Natural killer cell (primary cell): Measurements from ENCODE around the gene ADO. TPM values are rescaled to one million over a fixed set of nuclear protein-coding genes. Genes with fewer than 3 reads are reported as not detected.

Experiments
- ATAC-seq, 3 donors: fragments of 150-1000 bp in 2 of 3; fragments of 200-7000 bp in 1 of 3; cut with Tn5 transposase; 1 replicate in 1 of 3; 2 replicates in 2 of 3; pipeline ENCODE4 v1.10.0; 2021; ENCODE audit warnings: mild to moderate bottlenecking in 2 of 3, moderate library complexity in 2 of 3
- DNase-seq, 2 donors: peaks; one replicate each; pipeline versions ENCODE4 v3.0.0 to v3.0.0-alpha.2; 2013 to 2021; ENCODE audit warnings: mixed read lengths in 1 of 2
- H3K27ac ChIP-seq: one replicate; pipeline ENCODE4 v1.5.1; 2013; ENCODE audit warnings: mild to moderate bottlenecking, low read length
- H3K27me3 ChIP-seq: one replicate; pipeline ENCODE4 v1.6.1; 2013; ENCODE audit warnings: low read length; ENCODE audit not compliant: control insufficient read depth, insufficient read depth
- H3K36me3 ChIP-seq: one replicate; pipeline ENCODE4 v1.6.1; 2013; ENCODE audit warnings: low read length; ENCODE audit not compliant: control insufficient read depth, insufficient read depth
- H3K4me1 ChIP-seq: one replicate; pipeline ENCODE4 v1.6.1; 2013; ENCODE audit warnings: low read length; ENCODE audit not compliant: control insufficient read depth, insufficient read depth
- H3K4me3 ChIP-seq: one replicate; pipeline ENCODE4 v1.5.1; 2013; ENCODE audit warnings: low read length
- H3K9me3 ChIP-seq: one replicate; pipeline ENCODE4 v1.6.1; 2013; ENCODE audit warnings: low read length; ENCODE audit not compliant: control insufficient read depth, insufficient read depth
- H3K27ac Mint-ChIP-seq, 2 donors: one replicate each; pipeline ENCODE4 v1.8.0; 2022; ENCODE audit warnings: mild to moderate bottlenecking in 2 of 2, mixed read lengths in 2 of 2, moderate library complexity in 1 of 2
- H3K27me3 Mint-ChIP-seq, 2 donors: one replicate each; pipeline ENCODE4 v1.8.0; 2022; ENCODE audit warnings: low read depth in 2 of 2, mixed read lengths in 2 of 2
- H3K36me3 Mint-ChIP-seq: one replicate; pipeline ENCODE4 v1.8.0; 2022; ENCODE audit warnings: mixed read lengths
- H3K4me1 Mint-ChIP-seq, 2 donors: one replicate each; pipeline ENCODE4 v1.8.0; 2022; ENCODE audit warnings: mixed read lengths in 2 of 2
- H3K4me3 Mint-ChIP-seq: one replicate; pipeline ENCODE4 v1.8.0; 2022; ENCODE audit warnings: mild to moderate bottlenecking, moderate library complexity, mixed read lengths
- H3K9me3 Mint-ChIP-seq, 2 donors: one replicate each; pipeline ENCODE4 v1.8.0; 2022; ENCODE audit warnings: mixed read lengths in 2 of 2
- WGBS: methylation state at CpG from one replicate; pipeline ENCODE4 v1.1.7; 2013; ENCODE audit warnings: missing lambda C conversion rate; ENCODE audit not compliant: insufficient coverage; 5-methylcytosine and 5-hydroxymethylcytosine counted together
- intact Hi-C: fragments of 100-400 bp; cut with micrococcal nuclease; formaldehyde crosslinking; loops from one replicate; pipeline ENCODE4 v1.14.2; 2022
- total RNA-seq, 4 donors: library from RNA; stranded (reverse); fragments of 120-200 nt in 1 of 4; gene quantifications; one replicate each; pipeline versions ENCODE4 v1.2.3 to v1.2.4, GENCODE V29; 2013 to 2022
- TF ChIP-seq, protein P1 (sequence below): fragments of 200-600 bp; IDR thresholded peaks from one replicate; pipeline ENCODE4 v1.8.0; 2022; ENCODE audit warnings: antibody characterized with exemption

ADO gene
- total RNA-seq, 3 donors from 2014 or later (not counting 1 experiment from before 2014, with no cell fraction given), result 13.6 to 17.1 (median 15.6) TPM

DNA sequence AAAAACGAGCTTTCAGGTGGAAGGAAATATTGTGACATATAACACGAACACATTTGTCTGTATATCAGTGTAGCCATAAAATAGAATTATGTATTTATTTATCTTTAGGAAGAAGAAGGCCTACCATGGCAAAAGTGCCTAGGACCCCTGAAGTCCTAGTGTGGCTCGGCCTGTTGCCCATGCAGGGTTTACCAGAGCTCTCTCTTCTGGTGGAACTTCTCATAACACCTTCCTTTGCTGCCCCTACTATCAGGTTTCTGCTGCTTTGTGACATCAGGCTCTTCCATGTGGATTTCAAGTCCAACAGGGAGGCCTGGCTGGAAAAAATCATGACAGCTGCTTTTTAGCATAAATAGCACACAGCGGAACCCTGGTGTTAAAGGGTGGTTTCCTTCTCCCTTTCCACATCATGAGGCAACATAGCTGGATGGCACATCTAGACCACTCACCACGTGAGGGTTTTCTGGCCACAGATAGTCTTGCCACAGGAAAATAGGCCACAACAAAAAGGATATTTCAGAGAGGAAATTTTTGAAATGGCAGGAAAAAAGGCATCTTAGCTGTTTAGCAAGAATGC lies 44.8 kb upstream of the ADO start:
- Histone ChIP-seq H3K4me1 (peaks cover 11% of the 10 kb centered on the region), H3K9me3 (no peaks in the 10 kb centered on the region), H3K36me3 (no peaks in the 10 kb centered on the region), H3K27me3 (no peaks in the 10 kb centered on the region), H3K4me3 (no peak overlapping the region), H3K27ac (no peak overlapping the region)
- TF ChIP-seq, protein P1, sequence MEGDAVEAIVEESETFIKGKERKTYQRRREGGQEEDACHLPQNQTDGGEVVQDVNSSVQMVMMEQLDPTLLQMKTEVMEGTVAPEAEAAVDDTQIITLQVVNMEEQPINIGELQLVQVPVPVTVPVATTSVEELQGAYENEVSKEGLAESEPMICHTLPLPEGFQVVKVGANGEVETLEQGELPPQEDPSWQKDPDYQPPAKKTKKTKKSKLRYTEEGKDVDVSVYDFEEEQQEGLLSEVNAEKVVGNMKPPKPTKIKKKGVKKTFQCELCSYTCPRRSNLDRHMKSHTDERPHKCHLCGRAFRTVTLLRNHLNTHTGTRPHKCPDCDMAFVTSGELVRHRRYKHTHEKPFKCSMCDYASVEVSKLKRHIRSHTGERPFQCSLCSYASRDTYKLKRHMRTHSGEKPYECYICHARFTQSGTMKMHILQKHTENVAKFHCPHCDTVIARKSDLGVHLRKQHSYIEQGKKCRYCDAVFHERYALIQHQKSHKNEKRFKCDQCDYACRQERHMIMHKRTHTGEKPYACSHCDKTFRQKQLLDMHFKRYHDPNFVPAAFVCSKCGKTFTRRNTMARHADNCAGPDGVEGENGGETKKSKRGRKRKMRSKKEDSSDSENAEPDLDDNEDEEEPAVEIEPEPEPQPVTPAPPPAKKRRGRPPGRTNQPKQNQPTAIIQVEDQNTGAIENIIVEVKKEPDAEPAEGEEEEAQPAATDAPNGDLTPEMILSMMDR, result no peak
- H3K4me3 Mint-ChIP-seq, result no peak overlapping the region
- no peaks in the 10 kb centered on the region for H3K36me3 Mint-ChIP-seq
- no peaks in the 10 kb centered on the region for H3K9me3 Mint-ChIP-seq
- peaks cover 4 to 6% of the 10 kb centered on the region in 2 donors for H3K27me3 Mint-ChIP-seq
- ATAC-seq, result peak in 2 of 3 donors; percentile 46 to 80
- DNase-seq, result no peak
- H3K4me1 Mint-ChIP-seq, result peaks cover 27 to 28% of the 10 kb centered on the region in 2 donors
- H3K27ac Mint-ChIP-seq, result peak overlapping the region in 1 of 2 donors; percentile 45
- intact Hi-C loops, result no loop called here
- WGBS, result 43% methylated on average over 3 of the region's 5 CpGs

DNA sequence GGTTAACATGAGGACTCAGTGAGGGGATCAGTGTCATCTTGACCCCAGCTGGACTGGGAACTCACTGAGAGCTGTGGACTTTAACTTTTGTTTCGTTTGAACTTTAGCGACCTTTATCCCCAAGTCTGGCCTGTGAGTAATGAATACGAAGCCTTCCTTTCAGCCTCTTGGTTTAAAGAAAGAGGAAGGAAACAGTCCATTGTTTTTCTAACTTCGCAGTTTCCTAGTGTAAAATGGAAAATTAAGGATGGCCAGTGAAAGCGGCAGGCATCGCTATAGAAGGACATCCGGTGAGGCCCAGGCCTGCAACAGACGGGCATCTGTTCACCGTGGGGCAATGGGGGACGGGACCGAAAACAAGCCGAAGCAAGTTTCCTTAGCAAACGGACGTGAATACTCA lies 44.1 kb upstream of the ADO start:
- Histone ChIP-seq H3K4me1 (peaks cover 11% of the 10 kb centered on the region), H3K36me3 (no peaks in the 10 kb centered on the region), H3K27ac (no peak overlapping the region), H3K27me3 (no peaks in the 10 kb centered on the region), H3K9me3 (no peaks in the 10 kb centered on the region), H3K4me3 (no peak overlapping the region)
- Mint-ChIP-seq H3K4me3 (no peak overlapping the region), H3K4me1 (peaks cover 20 to 27% of the 10 kb centered on the region in 2 donors), H3K27ac (no peak overlapping the region), H3K27me3 (peaks cover 4 to 6% of the 10 kb centered on the region in 2 donors), H3K9me3 (no peaks in the 10 kb centered on the region), H3K36me3 (no peaks in the 10 kb centered on the region)
- ATAC-seq, result no peak
- 72% methylated on average over 14 of the region's 14 CpGs for WGBS
- no peak for DNase-seq
- TF ChIP-seq, protein P1, result no peak
- intact Hi-C loops, result no loop called here

DNA sequence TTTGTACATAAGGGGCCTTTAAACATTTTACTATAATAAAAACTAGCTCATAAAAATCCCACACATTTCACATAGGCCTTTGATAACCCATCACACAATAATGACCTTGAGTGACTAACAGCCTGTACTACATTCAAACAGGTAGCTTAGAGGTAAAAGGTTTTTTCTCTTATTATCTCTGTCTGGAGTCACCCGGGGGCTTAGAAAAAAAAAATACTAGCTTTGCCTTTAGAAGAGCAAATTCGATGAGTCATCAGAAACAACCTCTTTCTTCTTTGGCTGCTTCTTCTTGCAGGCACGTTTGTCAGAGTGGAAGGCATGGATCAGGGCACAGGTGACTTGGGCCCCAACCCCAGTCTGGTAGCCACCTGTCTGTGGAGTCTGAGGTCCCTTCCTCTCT lies 43.4 kb upstream of the ADO start:
- TF ChIP-seq, protein P1, result no peak
- 26% methylated on average over 3 of the region's 3 CpGs for WGBS
- no peak for ATAC-seq

DNA sequence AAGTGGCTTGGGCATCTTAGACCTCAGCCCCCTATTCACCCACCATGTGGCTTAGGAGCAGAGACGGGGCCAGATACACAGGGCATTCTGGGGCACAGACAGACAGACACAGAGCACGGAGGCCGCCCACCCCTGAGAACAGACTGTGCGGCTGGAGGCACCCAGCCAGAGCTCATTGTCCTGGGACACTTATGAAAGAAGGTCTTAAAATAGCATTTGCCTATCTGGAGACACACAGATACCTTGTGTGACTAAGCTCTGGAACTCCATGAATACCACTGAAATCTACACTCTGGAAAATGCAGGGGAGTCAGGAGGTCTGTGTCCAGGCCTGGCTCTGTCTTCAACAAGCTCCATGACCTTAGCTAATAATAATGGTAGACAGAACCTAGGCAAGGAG lies 41.4 kb upstream of the ADO start:
- TF ChIP-seq, protein P1, result no peak
- Mint-ChIP-seq H3K36me3 (no peaks in the 10 kb centered on the region), H3K4me3 (no peak overlapping the region), H3K27ac (no peak overlapping the region), H3K9me3 (no peaks in the 10 kb centered on the region), H3K4me1 (peaks cover 6 to 9% of the 10 kb centered on the region in 2 donors), H3K27me3 (peaks cover 4 to 6% of the 10 kb centered on the region in 2 donors)
- Histone ChIP-seq H3K4me3 (no peak overlapping the region), H3K27me3 (no peaks in the 10 kb centered on the region), H3K4me1 (peaks cover 12% of the 10 kb centered on the region), H3K27ac (no peak overlapping the region), H3K9me3 (no peaks in the 10 kb centered on the region), H3K36me3 (no peaks in the 10 kb centered on the region)
- no peak for DNase-seq
- intact Hi-C loops, result no loop called here
- 97% methylated on average over 4 of the region's 4 CpGs for WGBS
- no peak for ATAC-seq

More for the DNA sequence above, 43.4 kb upstream of the ADO start:
- H3K4me3 Mint-ChIP-seq, result no peak overlapping the region
- H3K27me3 Mint-ChIP-seq, result peaks cover 4 to 6% of the 10 kb centered on the region in 2 donors
- intact Hi-C loops, result no loop called here
- H3K4me3 ChIP-seq, result no peak overlapping the region
- no peaks in the 10 kb centered on the region for H3K9me3 ChIP-seq
- peaks cover 12% of the 10 kb centered on the region for H3K4me1 ChIP-seq
- peaks cover 13 to 20% of the 10 kb centered on the region in 2 donors for H3K4me1 Mint-ChIP-seq
- H3K27me3 ChIP-seq, result no peaks in the 10 kb centered on the region
- no peak overlapping the region for H3K27ac ChIP-seq
- H3K36me3 ChIP-seq, result no peaks in the 10 kb centered on the region
- no peaks in the 10 kb centered on the region for H3K9me3 Mint-ChIP-seq
- H3K36me3 Mint-ChIP-seq, result no peaks in the 10 kb centered on the region
- DNase-seq, result no peak
- no peak overlapping the region for H3K27ac Mint-ChIP-seq
